ENCODE data around the gene CPXM2. TPM values are rescaled to one million over a fixed set of nuclear protein-coding genes. Genes with fewer than 3 reads are reported as not detected.

Gene CPXM2
- total RNA-seq, 1 donor from 2014 or later: 0.33 TPM

DNA sequence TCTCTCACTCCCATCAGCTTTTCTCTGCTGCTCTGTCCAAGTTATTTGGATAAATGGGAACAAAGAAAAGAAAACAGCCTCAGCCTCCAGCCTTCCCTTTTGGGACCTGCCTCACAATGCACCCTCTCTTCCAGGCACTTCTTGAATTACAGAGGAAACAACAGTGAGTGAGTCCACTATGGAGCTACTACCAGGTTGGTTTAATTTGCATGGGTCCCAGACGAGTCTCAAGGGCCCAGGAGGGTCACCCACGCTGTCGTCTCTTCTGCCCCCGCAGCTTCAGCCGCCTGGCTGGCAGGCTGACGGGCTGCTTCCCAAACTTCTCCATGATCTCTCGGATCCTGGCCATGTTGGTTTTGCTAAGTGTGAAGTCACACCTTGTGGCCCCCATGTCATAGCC is 145.1 kb downstream of the CPXM2 start:
- Mint-ChIP-seq H3K9me3 (ENCODE audit: unreplicated experiment) (no peaks in the 10 kb centered on the region), H3K27me3 (ENCODE audit: unreplicated experiment) (peaks cover 5% of the 10 kb centered on the region), H3K4me1 (ENCODE audit: unreplicated experiment) (no peaks in the 10 kb centered on the region), H3K36me3 (ENCODE audit: low read depth, unreplicated experiment) (peaks cover 15% of the 10 kb centered on the region), H3K4me3 (ENCODE audit: unreplicated experiment) (no peak overlapping the region), H3K27ac (ENCODE audit: unreplicated experiment) (no peak overlapping the region)
- DNase-seq (ENCODE audit: low spot score): no peak
- TF ChIP-seq, protein P1, sequence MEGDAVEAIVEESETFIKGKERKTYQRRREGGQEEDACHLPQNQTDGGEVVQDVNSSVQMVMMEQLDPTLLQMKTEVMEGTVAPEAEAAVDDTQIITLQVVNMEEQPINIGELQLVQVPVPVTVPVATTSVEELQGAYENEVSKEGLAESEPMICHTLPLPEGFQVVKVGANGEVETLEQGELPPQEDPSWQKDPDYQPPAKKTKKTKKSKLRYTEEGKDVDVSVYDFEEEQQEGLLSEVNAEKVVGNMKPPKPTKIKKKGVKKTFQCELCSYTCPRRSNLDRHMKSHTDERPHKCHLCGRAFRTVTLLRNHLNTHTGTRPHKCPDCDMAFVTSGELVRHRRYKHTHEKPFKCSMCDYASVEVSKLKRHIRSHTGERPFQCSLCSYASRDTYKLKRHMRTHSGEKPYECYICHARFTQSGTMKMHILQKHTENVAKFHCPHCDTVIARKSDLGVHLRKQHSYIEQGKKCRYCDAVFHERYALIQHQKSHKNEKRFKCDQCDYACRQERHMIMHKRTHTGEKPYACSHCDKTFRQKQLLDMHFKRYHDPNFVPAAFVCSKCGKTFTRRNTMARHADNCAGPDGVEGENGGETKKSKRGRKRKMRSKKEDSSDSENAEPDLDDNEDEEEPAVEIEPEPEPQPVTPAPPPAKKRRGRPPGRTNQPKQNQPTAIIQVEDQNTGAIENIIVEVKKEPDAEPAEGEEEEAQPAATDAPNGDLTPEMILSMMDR (IDR thresholded peaks at IDR 0.05; ENCODE audit: unreplicated experiment): no peak

DNA sequence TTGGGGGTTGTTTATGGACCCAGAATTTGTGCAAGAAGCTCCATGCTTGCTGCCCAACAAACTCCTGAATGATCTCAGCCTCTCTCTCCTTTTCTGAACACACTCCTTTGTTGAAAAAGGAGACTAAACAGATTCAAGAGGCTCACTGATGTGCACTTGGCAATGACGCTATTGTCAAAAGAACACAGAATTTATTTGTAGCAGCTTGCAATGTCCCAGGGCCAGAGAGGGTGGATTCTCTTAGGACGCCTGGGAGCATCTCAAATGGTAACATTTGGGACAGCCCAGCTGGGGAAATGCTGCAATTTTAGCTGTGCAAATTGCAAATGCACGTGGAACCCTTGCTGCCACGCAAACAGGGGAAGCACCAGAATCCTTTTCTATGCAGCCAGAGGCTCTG is 145.5 kb downstream of the CPXM2 start:
- no peaks in the 10 kb centered on the region for H3K9me3 Mint-ChIP-seq (ENCODE audit: unreplicated experiment)
- H3K36me3 Mint-ChIP-seq (ENCODE audit: low read depth, unreplicated experiment): peaks cover 10% of the 10 kb centered on the region
- H3K4me1 Mint-ChIP-seq (ENCODE audit: unreplicated experiment): no peaks in the 10 kb centered on the region
- no peak overlapping the region for H3K4me3 Mint-ChIP-seq (ENCODE audit: unreplicated experiment)
- TF ChIP-seq, protein P1 (IDR thresholded peaks at IDR 0.05; ENCODE audit: unreplicated experiment): no peak
- peaks cover 5% of the 10 kb centered on the region for H3K27me3 Mint-ChIP-seq (ENCODE audit: unreplicated experiment)
- no peak for DNase-seq (ENCODE audit: low spot score)
- H3K27ac Mint-ChIP-seq (ENCODE audit: unreplicated experiment): no peak overlapping the region

DNA sequence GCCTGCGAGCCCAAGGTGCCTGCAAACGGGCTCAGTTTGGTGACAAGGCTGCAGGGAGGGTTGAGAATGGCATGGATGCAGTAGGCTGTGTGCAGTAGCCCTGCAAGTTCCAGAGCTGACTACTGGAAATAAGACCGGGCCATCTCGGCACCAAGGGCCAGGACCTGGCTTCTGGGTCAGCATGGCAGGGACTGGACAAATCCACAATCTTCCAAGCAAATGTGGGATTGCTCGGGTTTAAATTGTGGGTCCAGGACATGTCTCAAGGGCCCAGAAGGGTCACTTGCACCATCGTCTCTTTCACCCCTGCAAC is 147.4 kb downstream of the CPXM2 start:
- DNase-seq (ENCODE audit: low spot score): no peak
- H3K4me1 Mint-ChIP-seq (ENCODE audit: unreplicated experiment): no peaks in the 10 kb centered on the region
- no peak overlapping the region for H3K4me3 Mint-ChIP-seq (ENCODE audit: unreplicated experiment)
- H3K36me3 Mint-ChIP-seq (ENCODE audit: low read depth, unreplicated experiment): no peaks in the 10 kb centered on the region
- peaks cover 5% of the 10 kb centered on the region for H3K27me3 Mint-ChIP-seq (ENCODE audit: unreplicated experiment)
- no peak overlapping the region for H3K27ac Mint-ChIP-seq (ENCODE audit: unreplicated experiment)
- no peaks in the 10 kb centered on the region for H3K9me3 Mint-ChIP-seq (ENCODE audit: unreplicated experiment)
- TF ChIP-seq, protein P1 (IDR thresholded peaks at IDR 0.05; ENCODE audit: unreplicated experiment): no peak

DNA sequence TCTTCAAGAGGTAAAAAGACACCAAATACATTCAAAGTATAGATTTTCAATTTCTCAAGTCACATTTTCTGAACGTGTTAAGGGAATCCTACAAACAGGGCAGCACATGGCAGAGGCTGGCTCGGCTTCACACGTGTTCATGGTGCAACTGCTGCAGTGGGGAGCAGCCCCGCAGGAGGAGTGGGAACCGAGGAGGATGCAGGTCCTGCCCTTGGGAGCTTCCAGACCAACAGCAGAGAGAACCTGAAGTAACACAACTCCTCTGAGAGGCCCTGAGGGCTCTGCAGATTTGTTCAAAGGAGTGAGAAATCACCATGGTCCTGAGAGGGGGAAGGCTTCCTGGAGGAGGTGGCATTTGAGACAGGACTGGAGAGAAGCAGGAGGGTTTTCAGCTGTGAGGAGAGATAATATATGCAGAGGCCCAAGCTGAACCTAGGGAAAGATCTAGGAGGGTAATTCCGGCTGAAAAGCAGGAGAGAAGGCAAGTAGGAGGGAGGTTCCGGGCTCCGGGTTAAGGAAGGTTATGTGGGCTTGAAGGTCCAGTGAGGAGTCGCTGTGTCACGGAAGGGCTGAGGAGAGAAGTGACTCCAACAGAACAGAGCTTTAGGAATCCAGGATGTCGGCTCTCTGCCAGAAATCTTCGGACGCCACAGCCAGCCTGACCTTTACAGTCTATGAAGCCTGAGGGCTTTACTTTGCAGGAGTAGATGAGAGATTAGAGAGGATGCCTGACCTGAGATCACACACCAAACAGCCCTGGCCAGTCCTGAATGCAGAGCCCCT is 148.0 kb downstream of the CPXM2 start:
- Mint-ChIP-seq H3K27ac (ENCODE audit: unreplicated experiment) (no peak overlapping the region), H3K4me3 (ENCODE audit: unreplicated experiment) (no peak overlapping the region)

More for the DNA sequence above, 148.0 kb downstream of the CPXM2 start:
- Mint-ChIP-seq H3K9me3 (ENCODE audit: unreplicated experiment) (no peaks in the 10 kb centered on the region), H3K4me1 (ENCODE audit: unreplicated experiment) (no peaks in the 10 kb centered on the region), H3K27me3 (ENCODE audit: unreplicated experiment) (peaks cover 5% of the 10 kb centered on the region), H3K36me3 (ENCODE audit: low read depth, unreplicated experiment) (no peaks in the 10 kb centered on the region)
- TF ChIP-seq, protein P1 (IDR thresholded peaks at IDR 0.05; ENCODE audit: unreplicated experiment): no peak
- DNase-seq (ENCODE audit: low spot score): no peak
